ENCODE data around the gene GPR68. TPM values are rescaled to one million over a fixed set of nuclear protein-coding genes. Genes with fewer than 3 reads are reported as not detected.

GPR68 gene
- total RNA-seq, 2 experiments from 2014 or later = 0.13 to 0.84 TPM

DNA sequence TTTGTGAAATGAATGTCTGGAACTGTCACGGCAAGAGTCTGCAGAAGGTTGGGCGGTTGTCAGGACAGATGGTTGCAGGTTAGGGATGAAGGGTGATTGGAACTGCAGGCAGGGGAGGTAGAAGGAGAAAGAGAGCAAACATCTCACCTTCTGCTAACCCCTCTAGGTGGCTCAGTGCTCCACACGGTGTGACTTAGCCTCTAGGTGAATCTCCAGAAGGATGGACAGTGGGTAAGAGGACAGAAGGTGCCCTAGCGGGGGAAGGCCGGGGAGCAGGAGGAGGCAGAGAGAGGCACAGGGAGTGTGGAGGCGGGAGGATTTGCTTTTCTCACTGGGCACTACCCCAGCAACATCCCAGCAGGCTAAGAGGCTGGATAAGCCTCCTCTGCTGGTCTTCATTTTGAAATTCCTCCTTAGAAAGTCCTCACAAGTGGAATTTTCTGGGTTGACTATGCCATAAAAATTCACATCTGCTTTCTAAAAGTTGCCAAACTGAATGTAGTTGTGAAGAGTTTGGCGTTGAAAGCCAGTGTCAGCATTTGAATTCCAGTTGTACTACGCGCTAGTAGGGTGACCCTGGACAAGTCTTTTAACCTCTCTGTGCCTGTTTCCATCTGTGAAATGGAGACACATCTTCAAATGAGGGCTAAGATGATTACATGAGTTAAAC lies 10.7 kb upstream of the GPR68 start:
- BruUV-seq (replicated peaks) = no TSS peak
- no peak for DNase-seq (ENCODE audit: low spot score)
- H3K4me1 ChIP-seq (ENCODE audit: insufficient read depth, low read length, poor library complexity, severe bottlenecking) = peaks cover 62% of the 10 kb centered on the region
- H3K9me3 ChIP-seq (ENCODE audit: low read length) = no peaks in the 10 kb centered on the region
- H3K4me2 ChIP-seq (ENCODE audit: low read length) = peak overlapping the region; percentile 66; the same call in 1 of the 2 replicates
- H3K9me2 ChIP-seq (ENCODE audit: insufficient read depth, low read length) = no peaks in the 10 kb centered on the region
- no peak overlapping the region for H2AFZ ChIP-seq (ENCODE audit: low read length)
- no peak for TF ChIP-seq EZH2phosphoT487 (IDR thresholded peaks at IDR 0.05; ENCODE audit: borderline replicate concordance, low read depth, low read length)
- TF ChIP-seq, protein P1, sequence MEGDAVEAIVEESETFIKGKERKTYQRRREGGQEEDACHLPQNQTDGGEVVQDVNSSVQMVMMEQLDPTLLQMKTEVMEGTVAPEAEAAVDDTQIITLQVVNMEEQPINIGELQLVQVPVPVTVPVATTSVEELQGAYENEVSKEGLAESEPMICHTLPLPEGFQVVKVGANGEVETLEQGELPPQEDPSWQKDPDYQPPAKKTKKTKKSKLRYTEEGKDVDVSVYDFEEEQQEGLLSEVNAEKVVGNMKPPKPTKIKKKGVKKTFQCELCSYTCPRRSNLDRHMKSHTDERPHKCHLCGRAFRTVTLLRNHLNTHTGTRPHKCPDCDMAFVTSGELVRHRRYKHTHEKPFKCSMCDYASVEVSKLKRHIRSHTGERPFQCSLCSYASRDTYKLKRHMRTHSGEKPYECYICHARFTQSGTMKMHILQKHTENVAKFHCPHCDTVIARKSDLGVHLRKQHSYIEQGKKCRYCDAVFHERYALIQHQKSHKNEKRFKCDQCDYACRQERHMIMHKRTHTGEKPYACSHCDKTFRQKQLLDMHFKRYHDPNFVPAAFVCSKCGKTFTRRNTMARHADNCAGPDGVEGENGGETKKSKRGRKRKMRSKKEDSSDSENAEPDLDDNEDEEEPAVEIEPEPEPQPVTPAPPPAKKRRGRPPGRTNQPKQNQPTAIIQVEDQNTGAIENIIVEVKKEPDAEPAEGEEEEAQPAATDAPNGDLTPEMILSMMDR (conservative IDR thresholded peaks at IDR 0.05; ENCODE audit: low read length) = peak; percentile 38; the same call in 1 of the 2 replicates
- no peaks in the 10 kb centered on the region for H3K36me3 ChIP-seq (ENCODE audit: insufficient read depth, low read length)
- no peak overlapping the region for H3K27ac ChIP-seq (ENCODE audit: low read depth, low read length, poor library complexity, severe bottlenecking)
- CTCF ChIA-PET (ENCODE audit: unreplicated experiment) = interaction anchor here (1.4 kb wide), 1 partner anchor 13 kb away, joined by 3 read pairs; no protein-coding TSS in a partner anchor
- intact Hi-C loops (cut with micrococcal nuclease; ENCODE audit: unreplicated experiment) = no loop called here
- no peak overlapping the region for H3K4me3 ChIP-seq (ENCODE audit: low read depth, low read length, poor library complexity, severe bottlenecking)
- POLR2A ChIA-PET = interaction anchor here (0.6 to 1.7 kb wide), 3 partner anchors 14 to 411 kb away, joined by 3 to 7 read pairs (median 3); no protein-coding TSS in a partner anchor
- H4K20me1 ChIP-seq (ENCODE audit: insufficient read depth, low read length) = no peaks in the 10 kb centered on the region
- no peaks in the 10 kb centered on the region for H3K79me2 ChIP-seq (ENCODE audit: insufficient read depth, low read depth, low read length)

DNA sequence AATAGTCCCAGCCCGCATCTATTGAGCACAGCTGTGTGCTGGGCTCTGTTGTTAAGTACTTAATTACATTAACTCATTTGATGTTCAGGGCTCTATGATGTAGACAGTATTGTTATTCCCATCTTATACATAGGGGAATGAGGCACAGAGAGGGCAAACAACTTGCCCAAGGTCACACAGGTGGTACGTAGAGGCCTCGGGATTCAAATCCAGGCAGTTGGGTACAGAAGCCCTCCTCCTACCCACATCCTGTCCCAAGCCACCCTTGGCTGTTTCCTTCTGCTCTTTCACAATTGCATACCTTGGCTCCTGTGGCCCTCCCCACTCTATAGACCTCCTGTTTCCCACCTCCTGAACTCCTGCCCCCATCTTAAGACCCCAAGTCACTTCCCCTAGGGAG lies 10.0 kb upstream of the GPR68 start:
- BruUV-seq (replicated peaks) = no TSS peak
- TF ChIP-seq EZH2phosphoT487 (IDR thresholded peaks at IDR 0.05; ENCODE audit: borderline replicate concordance, low read depth, low read length) = no peak
- TF ChIP-seq, protein P1 (conservative IDR thresholded peaks at IDR 0.05; ENCODE audit: low read length) = no peak
- Histone ChIP-seq H3K36me3 (ENCODE audit: insufficient read depth, low read length) (no peaks in the 10 kb centered on the region), H2AFZ (ENCODE audit: low read length) (no peak overlapping the region), H3K4me1 (ENCODE audit: insufficient read depth, low read length, poor library complexity, severe bottlenecking) (peaks cover 69% of the 10 kb centered on the region), H4K20me1 (ENCODE audit: insufficient read depth, low read length) (no peaks in the 10 kb centered on the region), H3K4me2 (ENCODE audit: low read length) (peak overlapping the region; percentile 66), H3K9me2 (ENCODE audit: insufficient read depth, low read length) (no peaks in the 10 kb centered on the region), H3K4me3 (ENCODE audit: low read depth, low read length, poor library complexity, severe bottlenecking) (no peak overlapping the region), H3K79me2 (ENCODE audit: insufficient read depth, low read depth, low read length) (no peaks in the 10 kb centered on the region), H3K9me3 (ENCODE audit: low read length) (no peaks in the 10 kb centered on the region), H3K27ac (ENCODE audit: low read depth, low read length, poor library complexity, severe bottlenecking) (no peak overlapping the region)
- POLR2A ChIA-PET = no interaction called here
- CTCF ChIA-PET (ENCODE audit: unreplicated experiment) = no interaction called here
- intact Hi-C loops (cut with micrococcal nuclease; ENCODE audit: unreplicated experiment) = no loop called here
- peak; percentile 47 for DNase-seq (ENCODE audit: low spot score)

DNA sequence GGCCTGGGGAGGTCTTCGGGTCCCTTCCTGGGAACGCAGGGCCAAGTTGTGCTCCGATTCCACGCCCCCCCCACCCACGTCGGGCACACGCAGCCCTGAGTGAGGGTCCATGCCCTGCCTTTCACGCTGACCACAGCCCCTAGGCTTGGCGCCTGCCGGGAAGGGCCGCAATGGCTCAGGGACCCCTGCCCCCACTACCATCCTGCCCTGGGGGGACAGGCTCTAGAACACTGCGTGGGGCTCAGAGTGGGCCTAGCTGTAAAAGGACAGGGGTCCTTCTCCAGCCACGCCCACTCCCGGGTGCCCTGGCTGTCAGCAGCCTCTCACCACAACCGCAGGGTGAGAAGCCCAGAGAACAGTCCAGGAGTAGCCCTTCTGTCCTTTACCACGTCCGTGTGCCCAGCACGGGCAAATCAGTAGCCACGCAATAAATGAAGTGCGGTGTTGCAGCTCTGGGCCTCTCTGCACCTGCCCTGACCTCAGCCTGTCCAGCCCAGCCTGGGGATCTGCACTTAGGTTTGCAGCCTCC lies 9.4 kb upstream of the GPR68 start:
- H3K36me3 ChIP-seq (ENCODE audit: insufficient read depth, low read length) = no peaks in the 10 kb centered on the region
- TF ChIP-seq, protein P1 (conservative IDR thresholded peaks at IDR 0.05; ENCODE audit: low read length) = no peak
- no peak for TF ChIP-seq EZH2phosphoT487 (IDR thresholded peaks at IDR 0.05; ENCODE audit: borderline replicate concordance, low read depth, low read length)
- no peaks in the 10 kb centered on the region for H3K9me3 ChIP-seq (ENCODE audit: low read length)
- H3K4me2 ChIP-seq (ENCODE audit: low read length) = peak overlapping the region; percentile 66
- H3K9me2 ChIP-seq (ENCODE audit: insufficient read depth, low read length) = no peaks in the 10 kb centered on the region
- 0 out of 2 replicates have a peak overlapping the region, but pooled peaks have one; percentile 36 for H2AFZ ChIP-seq (ENCODE audit: low read length)
- ChIA-PET CTCF (ENCODE audit: unreplicated experiment) (no interaction called here), POLR2A (no interaction called here)
- H3K4me3 ChIP-seq (ENCODE audit: low read depth, low read length, poor library complexity, severe bottlenecking) = peak overlapping the region; percentile 58
- intact Hi-C loops (cut with micrococcal nuclease; ENCODE audit: unreplicated experiment) = no loop called here
- H4K20me1 ChIP-seq (ENCODE audit: insufficient read depth, low read length) = no peaks in the 10 kb centered on the region
- H3K4me1 ChIP-seq (ENCODE audit: insufficient read depth, low read length, poor library complexity, severe bottlenecking) = peaks cover 75% of the 10 kb centered on the region
- H3K27ac ChIP-seq (ENCODE audit: low read depth, low read length, poor library complexity, severe bottlenecking) = no peak overlapping the region
- DNase-seq (ENCODE audit: low spot score) = no peak
- no TSS peak for BruUV-seq (replicated peaks)
- no peaks in the 10 kb centered on the region for H3K79me2 ChIP-seq (ENCODE audit: insufficient read depth, low read depth, low read length)

All from OCI-LY7 (cell line).